GM15510 (cell line): ENCODE measurements around the gene OPRD1.

Experiments
- POLR2A ChIP-seq: IDR thresholded peaks from 3 replicates; pipeline ENCODE4 v1.6.1; 2011; ENCODE audit warnings: borderline replicate concordance; ENCODE audit not compliant: insufficient read length; ENCODE audit errors: extremely low read depth

The OPRD1 gene

DNA sequence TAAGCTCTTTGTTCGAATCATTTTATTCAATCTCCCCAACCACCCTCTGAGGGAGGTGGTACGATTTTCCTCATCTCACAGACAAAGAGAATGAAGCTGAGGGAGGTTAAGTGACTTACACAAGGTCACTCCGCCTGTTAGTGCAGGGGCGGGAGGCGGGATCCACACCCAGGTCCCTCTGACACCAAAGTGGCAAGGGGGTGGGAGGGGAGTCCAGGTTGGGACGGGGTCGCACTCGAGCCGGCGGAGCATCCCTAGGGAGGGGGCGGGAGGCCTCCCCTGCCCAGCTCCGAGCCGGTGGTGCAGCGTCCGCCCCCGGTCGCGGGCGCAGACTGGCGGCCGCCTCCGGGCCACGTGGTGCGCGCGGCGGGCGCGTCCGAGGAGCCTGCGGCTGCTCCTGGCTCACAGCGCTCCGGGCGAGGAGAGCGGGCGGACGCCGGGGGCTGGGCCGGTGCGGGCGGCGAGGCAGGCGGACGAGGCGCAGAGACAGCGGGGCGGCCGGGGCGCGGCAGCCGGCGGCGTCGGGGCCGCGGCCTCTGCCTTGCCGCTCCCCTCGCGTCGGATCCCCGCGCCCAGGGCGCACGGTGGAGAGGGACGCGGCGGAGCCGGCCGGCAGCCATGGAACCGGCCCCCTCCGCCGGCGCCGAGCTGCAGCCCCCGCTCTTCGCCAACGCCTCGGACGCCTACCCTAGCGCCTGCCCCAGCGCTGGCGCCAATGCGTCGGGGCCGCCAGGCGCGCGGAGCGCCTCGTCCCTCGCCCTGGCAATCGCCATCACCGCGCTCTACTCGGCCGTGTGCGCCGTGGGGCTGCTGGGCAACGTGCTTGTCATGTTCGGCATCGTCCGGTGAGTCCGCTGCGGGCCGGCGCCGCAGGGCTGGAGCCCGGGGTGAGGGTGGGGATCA is at the start of gene OPRD1:
TSS of gene OPRD1 (plus strand) at position 405 of the 903 bp plus-strand sequence. CDS start at position 619, 214 bp downstream.
- TF ChIP-seq POLR2A, result no peak

DNA sequence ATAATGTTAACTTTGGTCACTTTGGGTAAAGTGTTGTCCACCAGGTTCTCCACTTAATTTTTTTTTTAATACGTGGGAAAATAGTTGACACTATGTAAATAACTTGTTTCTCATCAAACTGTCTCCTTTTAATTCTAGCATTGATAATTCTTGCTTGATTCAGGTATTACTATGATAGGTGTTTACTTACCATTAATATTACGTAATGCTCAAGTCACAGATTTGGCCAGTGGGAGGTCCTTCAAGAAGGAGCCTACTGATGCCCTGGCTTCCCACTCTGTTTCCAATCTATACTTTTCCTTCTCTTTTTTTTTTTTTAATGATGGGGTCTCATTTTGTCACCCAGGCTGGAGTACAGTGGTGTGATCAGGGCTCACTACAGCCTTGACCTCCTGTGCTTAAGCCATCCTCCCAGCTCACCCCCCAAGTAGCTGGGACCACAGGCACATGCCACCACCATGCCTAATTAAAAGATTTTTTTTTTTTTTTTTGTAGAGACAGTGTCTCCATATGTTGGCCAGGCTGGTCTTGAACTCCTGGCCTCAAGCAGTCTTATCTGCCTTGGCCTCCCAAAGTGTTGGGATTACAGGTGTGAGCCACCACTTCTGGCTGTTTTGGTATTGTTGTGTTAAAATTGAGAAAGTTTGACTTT is 45.3 kb upstream of the OPRD1 start:
- TF ChIP-seq POLR2A, result no peak

DNA sequence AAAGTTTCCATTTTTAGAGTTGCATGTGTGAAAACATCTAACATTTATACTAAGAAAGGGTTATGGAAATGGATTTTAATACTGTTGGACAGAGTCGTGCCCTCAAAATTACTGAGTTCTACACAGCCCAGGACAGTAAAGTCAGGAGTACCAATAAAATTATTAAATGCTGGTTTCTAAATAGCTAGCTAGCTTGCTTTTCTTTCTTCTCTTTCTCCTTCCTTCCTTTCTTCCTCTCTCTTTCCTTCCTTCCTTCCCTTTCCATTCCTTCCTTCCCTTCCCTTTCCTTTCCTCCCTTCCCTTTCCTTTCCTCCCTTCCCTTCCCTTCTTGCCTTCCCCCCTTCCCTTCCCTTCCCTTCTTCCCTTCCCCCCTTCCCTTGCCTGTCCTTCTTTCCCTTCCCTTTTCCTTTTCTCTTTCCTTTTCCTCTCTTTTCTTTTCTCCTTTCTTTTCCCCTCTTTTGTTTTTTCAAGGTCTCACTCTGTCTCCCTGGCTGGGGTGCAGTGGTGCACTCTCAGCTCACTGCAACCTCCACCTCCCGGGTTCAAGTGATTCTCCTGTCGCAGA is 41.3 kb upstream of the OPRD1 start:
- no peak for TF ChIP-seq POLR2A

DNA sequence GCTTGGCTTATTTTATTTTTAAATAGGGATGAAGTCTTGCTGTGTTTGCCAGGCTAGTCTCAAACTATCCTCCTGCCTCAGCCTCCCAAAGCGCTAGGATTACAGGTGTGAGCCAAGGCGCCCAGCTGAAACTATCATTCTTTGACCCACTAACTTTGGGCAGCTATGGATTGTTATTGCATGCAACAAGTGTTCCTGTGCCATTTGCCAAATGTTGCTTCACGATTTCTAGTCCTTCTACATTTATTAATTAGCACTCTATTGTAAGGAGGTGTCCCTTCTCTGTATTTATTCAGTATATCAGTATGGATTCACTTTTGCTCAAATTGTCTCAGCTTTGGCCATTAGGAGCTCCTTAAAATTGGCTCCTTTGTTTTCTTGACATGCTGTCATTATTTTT is 38.9 kb upstream of the OPRD1 start:
- TF ChIP-seq POLR2A, result no peak

DNA sequence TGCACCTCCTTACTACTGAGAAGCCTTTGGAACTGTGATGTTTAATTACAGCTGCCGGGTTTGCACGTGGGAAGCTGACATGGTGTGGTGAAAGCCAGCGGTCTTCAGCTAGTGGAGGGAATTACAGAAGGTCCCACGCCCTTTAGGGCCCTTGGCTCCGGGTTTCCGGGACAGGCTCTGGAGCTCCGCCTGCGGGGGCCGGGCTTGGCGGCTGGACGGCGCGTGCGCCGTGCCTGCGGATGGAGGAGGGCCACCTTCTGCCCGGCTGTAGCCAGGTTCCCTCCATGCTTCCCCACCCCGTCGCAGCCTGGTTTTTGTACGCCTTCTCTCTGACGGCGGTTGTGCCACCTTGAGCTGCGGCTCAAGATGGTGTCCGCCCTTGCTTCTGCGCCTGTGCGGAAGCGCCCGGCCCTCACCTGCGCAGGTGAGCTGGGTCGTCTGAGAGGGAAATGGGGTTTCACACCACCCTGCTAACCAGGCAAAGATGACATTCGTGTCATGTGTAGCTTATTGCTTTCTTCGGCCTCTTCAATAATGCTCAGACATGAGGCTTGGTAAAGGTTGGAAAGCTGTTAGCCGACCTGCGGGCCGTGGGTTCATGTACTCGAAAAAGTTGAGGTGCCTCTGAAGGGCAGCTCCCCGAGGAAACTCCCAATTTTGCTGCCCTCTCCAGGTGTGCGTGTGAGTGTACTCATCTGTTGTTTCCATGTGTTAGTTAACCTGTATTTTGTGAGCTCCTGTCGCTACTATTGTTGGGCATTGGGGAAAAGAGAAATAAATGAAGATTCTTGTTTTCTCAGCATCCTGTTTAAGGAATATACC is 36.6 kb upstream of the OPRD1 start:
- peak; percentile 12 for TF ChIP-seq POLR2A

DNA sequence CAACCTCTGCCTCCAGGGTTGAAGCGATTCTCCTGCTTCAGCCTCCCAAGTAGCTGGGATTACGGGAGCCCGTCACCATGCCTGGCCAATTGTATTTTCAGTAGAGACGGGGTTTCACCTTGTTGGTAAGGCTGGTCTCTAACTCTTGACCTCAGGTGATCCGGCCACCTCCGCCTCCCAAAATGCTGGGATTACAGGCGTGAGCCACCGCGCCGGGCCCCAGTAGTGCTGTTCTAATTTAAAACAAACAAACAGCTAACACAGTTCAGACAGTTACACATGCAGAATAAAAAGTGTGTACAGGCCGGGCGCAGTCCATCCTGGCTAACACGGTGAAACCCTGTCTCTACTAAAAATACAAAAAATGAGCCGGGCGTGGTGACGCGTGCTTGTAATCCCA is 35.6 kb upstream of the OPRD1 start:
- no peak for TF ChIP-seq POLR2A

DNA sequence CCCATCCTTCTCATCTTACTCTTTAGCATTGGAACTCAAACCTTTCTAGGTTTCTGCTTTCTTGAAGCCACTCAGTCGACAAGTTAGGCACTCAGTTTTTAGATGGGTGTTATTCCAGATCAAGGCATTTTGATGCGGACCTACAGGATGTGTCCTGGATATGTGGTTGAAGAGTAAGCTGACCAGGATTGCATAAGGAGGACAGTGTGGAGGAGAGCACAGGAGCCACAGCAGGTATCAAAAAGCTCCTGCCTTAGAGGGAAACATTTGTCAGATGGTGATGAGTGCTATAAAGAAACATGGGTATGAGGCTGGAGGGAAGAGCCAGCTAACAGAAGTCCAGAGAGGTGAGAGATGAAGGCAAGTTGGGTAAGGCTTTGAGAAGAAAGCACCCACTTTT is 33.9 kb upstream of the OPRD1 start:
- TF ChIP-seq POLR2A, result no peak

DNA sequence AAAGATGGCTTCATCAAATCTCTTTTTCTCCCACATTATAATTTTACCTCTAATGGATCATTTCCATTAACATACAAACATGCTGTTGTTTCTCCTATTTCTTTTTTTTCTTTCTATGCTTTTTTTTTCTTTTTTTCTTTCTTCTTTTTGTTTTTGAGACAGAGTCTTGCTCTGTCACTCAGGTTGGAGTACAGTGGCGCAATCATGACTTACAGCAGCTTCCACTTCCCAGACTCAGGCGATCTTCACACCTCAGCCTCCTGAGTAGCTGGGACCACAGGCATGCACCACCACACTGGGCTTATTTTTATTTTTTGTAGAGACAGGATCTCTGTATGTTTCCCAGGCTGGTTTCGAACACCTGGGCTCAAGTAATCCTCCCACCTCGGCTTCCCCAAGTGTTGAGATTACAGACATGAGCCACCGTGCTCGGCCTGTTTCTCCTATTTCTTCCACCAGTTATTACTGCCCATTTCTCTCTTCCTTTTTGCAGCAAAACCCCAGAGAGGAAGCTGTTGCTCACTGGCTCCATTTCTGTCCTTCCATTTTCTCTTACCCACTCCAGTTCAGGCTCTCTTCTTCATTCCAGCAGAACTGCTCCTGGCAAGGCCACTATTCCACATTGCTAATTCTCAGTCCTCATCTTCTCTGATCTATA is 32.1 kb upstream of the OPRD1 start:
- no peak for TF ChIP-seq POLR2A

DNA sequence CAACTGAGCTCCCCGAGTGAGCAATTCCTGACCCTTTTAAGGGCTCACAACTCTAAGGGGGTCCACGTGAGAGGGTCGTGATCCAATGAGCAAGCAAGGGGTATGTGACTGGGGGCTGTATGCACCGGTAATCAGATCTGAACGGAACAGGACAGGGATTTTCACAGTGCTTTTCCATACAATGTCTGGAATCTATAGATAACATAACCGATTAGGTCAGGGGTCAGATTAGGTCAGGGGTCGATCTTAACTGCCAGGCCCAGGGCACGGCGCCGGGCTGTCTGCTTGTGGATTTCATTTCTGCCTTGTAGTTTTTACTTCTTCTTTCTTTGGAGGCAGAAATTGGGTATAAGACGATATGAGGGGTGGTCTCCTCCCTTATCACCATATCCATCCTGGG is 30.7 kb upstream of the OPRD1 start:
- no peak for TF ChIP-seq POLR2A

DNA sequence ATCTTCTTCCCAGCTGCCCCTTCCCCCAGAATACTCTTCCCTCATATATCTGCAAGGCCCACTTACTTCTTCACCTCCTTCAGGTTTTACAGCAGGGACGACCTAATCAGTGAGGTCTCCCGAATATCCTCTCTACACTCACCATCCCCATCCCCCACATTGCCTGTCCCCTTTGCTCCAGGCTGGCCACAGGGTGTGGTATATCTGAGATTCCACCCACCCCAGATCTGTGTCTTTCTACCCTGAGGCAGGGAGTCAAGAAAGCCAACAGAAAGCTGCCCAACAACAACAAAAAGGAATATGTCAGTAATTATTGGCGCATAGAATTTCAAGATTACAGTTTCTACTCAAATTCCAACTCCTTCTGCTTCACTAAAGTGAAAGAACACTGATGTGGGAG is 30.0 kb upstream of the OPRD1 start:
- no peak for TF ChIP-seq POLR2A

DNA sequence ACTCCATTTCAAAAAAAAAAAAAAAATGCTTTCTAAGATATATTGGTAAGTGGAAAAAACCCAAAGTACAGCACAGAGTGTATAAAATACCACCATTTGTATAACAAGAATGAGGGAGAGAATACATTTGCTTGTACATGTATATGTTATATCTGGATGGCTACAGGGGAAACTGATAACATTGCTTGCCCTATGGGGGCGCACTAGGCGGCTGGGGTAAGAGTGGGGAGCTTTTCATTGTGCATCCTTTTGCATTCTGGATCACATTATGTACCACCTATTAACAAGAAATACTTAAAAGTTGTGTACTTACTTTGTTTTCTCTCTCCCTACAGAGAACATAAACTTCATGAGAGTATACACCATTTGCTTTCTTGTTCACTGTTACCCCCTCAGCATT is 28.6 kb upstream of the OPRD1 start:
- no peak for TF ChIP-seq POLR2A

DNA sequence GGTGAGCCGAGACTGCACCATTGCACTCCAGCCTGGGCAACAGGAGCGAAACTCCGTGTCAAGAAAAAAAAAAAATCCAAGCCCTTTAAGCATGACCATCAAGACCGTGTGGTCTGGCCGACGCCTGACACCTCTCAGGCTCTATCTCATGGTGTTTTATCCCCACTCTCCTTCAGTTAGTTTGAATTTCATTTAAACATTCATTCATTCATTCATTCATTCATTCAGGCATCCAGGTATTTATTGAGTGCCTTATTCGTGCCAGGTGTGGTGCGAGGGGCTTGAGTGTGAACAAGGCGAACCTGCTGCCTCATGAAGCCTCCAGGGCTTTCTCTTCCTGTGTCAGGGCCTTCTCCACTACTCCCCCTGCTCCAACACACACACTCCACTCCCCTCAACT is 22.6 kb upstream of the OPRD1 start:
- TF ChIP-seq POLR2A, result no peak

DNA sequence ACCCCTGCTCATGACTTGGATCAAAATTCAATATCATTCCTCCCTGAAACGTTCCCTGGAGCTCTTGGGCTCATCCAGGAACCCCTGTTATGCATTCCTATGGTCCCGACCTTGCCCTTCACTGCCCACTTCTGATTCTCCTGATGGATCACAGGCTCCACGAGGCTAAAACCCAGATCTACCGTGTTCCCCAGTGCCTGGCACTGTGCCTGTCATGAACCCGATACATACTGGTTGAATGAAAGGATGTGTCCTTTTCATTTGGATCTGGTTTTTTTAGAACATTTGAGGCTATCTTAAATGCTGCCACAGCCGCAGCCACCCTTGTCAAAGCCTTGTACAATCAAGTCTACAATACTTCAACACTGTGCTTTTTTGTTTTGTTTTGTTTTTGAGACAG is 22.2 kb upstream of the OPRD1 start:
- TF ChIP-seq POLR2A, result no peak

DNA sequence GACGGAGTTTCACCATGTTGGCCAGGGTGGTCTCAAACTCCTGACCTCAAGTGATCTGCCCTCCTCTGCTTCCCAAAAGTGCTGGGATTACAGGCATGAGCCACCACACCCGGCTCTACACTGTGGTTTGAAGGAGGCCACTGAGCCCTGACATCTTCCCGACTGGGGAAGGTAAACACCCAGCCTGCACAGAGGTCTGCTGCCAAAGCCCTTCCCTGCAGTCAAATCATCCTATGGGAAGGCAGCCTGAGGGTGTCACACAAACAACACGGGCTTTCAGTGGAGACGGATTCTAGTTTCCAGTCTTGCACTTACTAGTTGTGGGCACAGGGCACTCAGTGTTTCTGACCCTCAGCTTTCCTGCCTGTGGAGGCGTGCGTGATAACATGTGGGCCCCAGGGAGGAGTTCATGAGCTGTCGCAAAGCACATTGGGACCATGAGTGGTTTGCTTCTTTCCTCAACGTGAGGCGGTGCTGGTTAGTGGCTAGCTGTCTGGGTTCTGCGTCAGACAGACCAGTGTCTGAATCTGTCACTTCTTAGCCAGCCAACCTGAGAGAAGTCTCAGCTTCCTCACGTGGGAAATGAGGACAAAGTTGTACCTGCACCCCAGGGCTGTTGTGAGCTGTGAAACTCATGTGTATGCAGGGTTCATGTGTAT is 21.5 kb upstream of the OPRD1 start:
- no peak for TF ChIP-seq POLR2A
